ENCODE data around the gene ATG7.

Gene ATG7

GRCh38 chr3:11536132-11536935 lies 264.1 kb downstream of the ATG7 start:
- 94 to 98% methylated on average over 23 of the region's 23 CpGs for WGBS, 2 experiments
- Histone ChIP-seq H3K36me3 (ENCODE audit: control insufficient read depth, insufficient read depth, low read length) (no peaks in the 10 kb centered on the region), H3K9me3 (ENCODE audit: control insufficient read depth, low read length) (no peaks in the 10 kb centered on the region), H3K27me3 (ENCODE audit: control insufficient read depth, insufficient read depth, low read length, poor library complexity, severe bottlenecking) (no peaks in the 10 kb centered on the region), H3K27ac (ENCODE audit: insufficient read depth, low read depth, low read length, poor library complexity, severe bottlenecking) (no peak overlapping the region), H3K4me1 (ENCODE audit: control insufficient read depth, insufficient read depth, low read length) (peaks cover 24% of the 10 kb centered on the region), H3K4me3 (ENCODE audit: insufficient read depth, low read depth, low read length) (no peak overlapping the region)

- 95% methylated on average over 12 of the region's 12 CpGs for WGBS, 2 experiments
- Histone ChIP-seq H3K27ac (ENCODE audit: insufficient read depth, low read depth, low read length, poor library complexity, severe bottlenecking) (no peak overlapping the region), H3K4me3 (ENCODE audit: insufficient read depth, low read depth, low read length) (no peak overlapping the region)
These were observed 264.9 kb downstream of the ATG7 start for GRCh38 chr3:11536936-11537612.

GRCh38 chr3:11538581-11538980 lies 266.4 kb downstream of the ATG7 start:
- H3K27me3 ChIP-seq (ENCODE audit: control insufficient read depth, insufficient read depth, low read length, poor library complexity, severe bottlenecking): no peaks in the 10 kb centered on the region
- no peaks in the 10 kb centered on the region for H3K9me3 ChIP-seq (ENCODE audit: control insufficient read depth, low read length)
- H3K36me3 ChIP-seq (ENCODE audit: control insufficient read depth, insufficient read depth, low read length): no peaks in the 10 kb centered on the region
- H3K27ac ChIP-seq (ENCODE audit: insufficient read depth, low read depth, low read length, poor library complexity, severe bottlenecking): no peak overlapping the region
- no peak overlapping the region for H3K4me3 ChIP-seq (ENCODE audit: insufficient read depth, low read depth, low read length)
- 94 to 97% methylated on average over 1 to 3 of the region's 3 CpGs for WGBS, 2 experiments
- peaks cover 18% of the 10 kb centered on the region for H3K4me1 ChIP-seq (ENCODE audit: control insufficient read depth, insufficient read depth, low read length)

More at GRCh38 chr3:11536936-11537612, 264.9 kb downstream of the ATG7 start:
- H3K4me1 ChIP-seq (ENCODE audit: control insufficient read depth, insufficient read depth, low read length): peaks cover 24% of the 10 kb centered on the region
- H3K9me3 ChIP-seq (ENCODE audit: control insufficient read depth, low read length): no peaks in the 10 kb centered on the region
- H3K36me3 ChIP-seq (ENCODE audit: control insufficient read depth, insufficient read depth, low read length): no peaks in the 10 kb centered on the region
- no peaks in the 10 kb centered on the region for H3K27me3 ChIP-seq (ENCODE audit: control insufficient read depth, insufficient read depth, low read length, poor library complexity, severe bottlenecking)

GRCh38 chr3:11539218-11539617 lies 267.0 kb downstream of the ATG7 start:
- Histone ChIP-seq H3K4me1 (ENCODE audit: control insufficient read depth, insufficient read depth, low read length) (peaks cover 18% of the 10 kb centered on the region), H3K4me3 (ENCODE audit: insufficient read depth, low read depth, low read length) (no peak overlapping the region), H3K36me3 (ENCODE audit: control insufficient read depth, insufficient read depth, low read length) (no peaks in the 10 kb centered on the region), H3K27ac (ENCODE audit: insufficient read depth, low read depth, low read length, poor library complexity, severe bottlenecking) (no peak overlapping the region), H3K27me3 (ENCODE audit: control insufficient read depth, insufficient read depth, low read length, poor library complexity, severe bottlenecking) (no peaks in the 10 kb centered on the region), H3K9me3 (ENCODE audit: control insufficient read depth, low read length) (no peaks in the 10 kb centered on the region)
- WGBS, 2 experiments: 93 to 94% methylated on average over 5 of the region's 5 CpGs

- Histone ChIP-seq H3K36me3 (ENCODE audit: control insufficient read depth, insufficient read depth, low read length) (no peaks in the 10 kb centered on the region), H3K4me1 (ENCODE audit: control insufficient read depth, insufficient read depth, low read length) (peaks cover 14% of the 10 kb centered on the region), H3K27ac (ENCODE audit: insufficient read depth, low read depth, low read length, poor library complexity, severe bottlenecking) (no peak overlapping the region), H3K27me3 (ENCODE audit: control insufficient read depth, insufficient read depth, low read length, poor library complexity, severe bottlenecking) (no peaks in the 10 kb centered on the region), H3K9me3 (ENCODE audit: control insufficient read depth, low read length) (no peaks in the 10 kb centered on the region), H3K4me3 (ENCODE audit: insufficient read depth, low read depth, low read length) (no peak overlapping the region)
- WGBS, 2 experiments: 95% methylated on average over 14 of the region's 14 CpGs
These were observed 267.5 kb downstream of the ATG7 start for GRCh38 chr3:11539677-11540076.

- H3K4me1 ChIP-seq (ENCODE audit: control insufficient read depth, insufficient read depth, low read length): peaks cover 10% of the 10 kb centered on the region
- no peak overlapping the region for H3K27ac ChIP-seq (ENCODE audit: insufficient read depth, low read depth, low read length, poor library complexity, severe bottlenecking)
- H3K27me3 ChIP-seq (ENCODE audit: control insufficient read depth, insufficient read depth, low read length, poor library complexity, severe bottlenecking): no peaks in the 10 kb centered on the region
- H3K4me3 ChIP-seq (ENCODE audit: insufficient read depth, low read depth, low read length): no peak overlapping the region
- WGBS, 2 experiments: 95 to 96% methylated on average over 16 of the region's 16 CpGs
- no peaks in the 10 kb centered on the region for H3K9me3 ChIP-seq (ENCODE audit: control insufficient read depth, low read length)
- no peaks in the 10 kb centered on the region for H3K36me3 ChIP-seq (ENCODE audit: control insufficient read depth, insufficient read depth, low read length)
These were observed 269.4 kb downstream of the ATG7 start for GRCh38 chr3:11541321-11542303.

GRCh38 chr3:11542551-11542950 lies 270.4 kb downstream of the ATG7 start:
- peaks cover 10% of the 10 kb centered on the region for H3K4me1 ChIP-seq (ENCODE audit: control insufficient read depth, insufficient read depth, low read length)
- H3K36me3 ChIP-seq (ENCODE audit: control insufficient read depth, insufficient read depth, low read length): no peaks in the 10 kb centered on the region
- H3K27ac ChIP-seq (ENCODE audit: insufficient read depth, low read depth, low read length, poor library complexity, severe bottlenecking): no peak overlapping the region
- H3K27me3 ChIP-seq (ENCODE audit: control insufficient read depth, insufficient read depth, low read length, poor library complexity, severe bottlenecking): no peaks in the 10 kb centered on the region
- no peak overlapping the region for H3K4me3 ChIP-seq (ENCODE audit: insufficient read depth, low read depth, low read length)
- 95 to 97% methylated on average over 7 of the region's 7 CpGs for WGBS, 2 experiments
- no peaks in the 10 kb centered on the region for H3K9me3 ChIP-seq (ENCODE audit: control insufficient read depth, low read length)

GRCh38 chr3:11543141-11543947 lies 271.1 kb downstream of the ATG7 start:
- WGBS, 2 experiments: 92 to 96% methylated on average over 19 of the region's 19 CpGs
- no peaks in the 10 kb centered on the region for H3K9me3 ChIP-seq (ENCODE audit: control insufficient read depth, low read length)
- H3K27me3 ChIP-seq (ENCODE audit: control insufficient read depth, insufficient read depth, low read length, poor library complexity, severe bottlenecking): no peaks in the 10 kb centered on the region
- H3K36me3 ChIP-seq (ENCODE audit: control insufficient read depth, insufficient read depth, low read length): no peaks in the 10 kb centered on the region
- H3K4me3 ChIP-seq (ENCODE audit: insufficient read depth, low read depth, low read length): no peak overlapping the region
- H3K4me1 ChIP-seq (ENCODE audit: control insufficient read depth, insufficient read depth, low read length): peaks cover 10% of the 10 kb centered on the region
- no peak overlapping the region for H3K27ac ChIP-seq (ENCODE audit: insufficient read depth, low read depth, low read length, poor library complexity, severe bottlenecking)

- peaks cover 10% of the 10 kb centered on the region for H3K4me1 ChIP-seq (ENCODE audit: control insufficient read depth, insufficient read depth, low read length)
- WGBS, 2 experiments: 94 to 95% methylated on average over 6 of the region's 6 CpGs
- H3K36me3 ChIP-seq (ENCODE audit: control insufficient read depth, insufficient read depth, low read length): no peaks in the 10 kb centered on the region
- no peak overlapping the region for H3K27ac ChIP-seq (ENCODE audit: insufficient read depth, low read depth, low read length, poor library complexity, severe bottlenecking)
- no peaks in the 10 kb centered on the region for H3K9me3 ChIP-seq (ENCODE audit: control insufficient read depth, low read length)
- H3K4me3 ChIP-seq (ENCODE audit: insufficient read depth, low read depth, low read length): no peak overlapping the region
- H3K27me3 ChIP-seq (ENCODE audit: control insufficient read depth, insufficient read depth, low read length, poor library complexity, severe bottlenecking): no peaks in the 10 kb centered on the region
These were observed 271.8 kb downstream of the ATG7 start for GRCh38 chr3:11543948-11544387.
